HG03354 (cell line): ENCODE measurements around the gene RBFOX1.

Source experiments
- ATAC-seq: cut with Tn5 transposase; IDR thresholded peaks from one replicate; pipeline ENCODE4 v1.9.1; 2021; ENCODE audit warnings: mild to moderate bottlenecking; ENCODE audit not compliant: unreplicated experiment, poor library complexity, severe bottlenecking

RBFOX1 gene

DNA sequence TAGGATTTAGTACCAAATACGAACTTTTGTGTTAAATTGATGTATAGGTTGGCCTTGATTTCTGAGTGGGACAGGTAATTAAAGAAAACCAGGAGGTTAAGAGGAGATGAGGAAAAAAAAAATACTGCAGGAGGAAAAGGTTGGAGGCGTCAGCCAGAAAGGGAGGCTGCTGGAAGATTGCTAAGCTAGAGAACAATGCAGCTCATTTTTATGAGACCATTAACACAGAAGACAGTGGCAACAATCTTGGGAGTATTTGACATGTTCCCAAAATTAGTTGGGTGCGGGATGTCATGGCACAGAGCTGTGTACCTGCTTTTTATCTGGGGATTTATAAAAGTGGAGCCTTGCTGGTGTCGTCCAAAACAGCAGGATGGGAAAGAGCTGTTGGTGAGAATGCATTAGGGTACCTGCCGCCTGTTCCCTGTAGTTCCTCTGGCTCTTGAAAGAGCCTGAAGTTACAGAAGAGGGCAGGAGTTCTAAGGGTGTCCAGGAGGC lies 229.3 kb downstream of the RBFOX1 start:
- no peak for ATAC-seq

DNA sequence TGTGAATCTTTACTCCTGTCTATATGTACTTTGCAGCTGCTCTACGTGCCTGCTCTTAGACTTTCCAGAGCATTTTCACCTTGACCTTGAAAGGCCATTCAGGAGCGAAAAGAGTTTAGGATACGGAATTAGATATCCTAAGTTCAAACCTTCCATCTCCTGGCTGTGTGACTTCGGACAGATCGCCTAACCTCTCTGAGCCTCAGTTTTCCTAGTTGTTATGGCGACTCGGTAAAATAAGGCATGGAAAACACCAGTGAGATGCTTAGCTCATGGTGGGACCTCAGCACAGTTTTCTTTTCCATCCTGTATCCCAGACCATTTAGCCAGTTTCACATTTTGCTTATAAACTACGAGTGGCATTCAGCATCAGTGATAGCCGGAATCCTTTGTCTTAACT lies 233.7 kb downstream of the RBFOX1 start:
- ATAC-seq = no peak

DNA sequence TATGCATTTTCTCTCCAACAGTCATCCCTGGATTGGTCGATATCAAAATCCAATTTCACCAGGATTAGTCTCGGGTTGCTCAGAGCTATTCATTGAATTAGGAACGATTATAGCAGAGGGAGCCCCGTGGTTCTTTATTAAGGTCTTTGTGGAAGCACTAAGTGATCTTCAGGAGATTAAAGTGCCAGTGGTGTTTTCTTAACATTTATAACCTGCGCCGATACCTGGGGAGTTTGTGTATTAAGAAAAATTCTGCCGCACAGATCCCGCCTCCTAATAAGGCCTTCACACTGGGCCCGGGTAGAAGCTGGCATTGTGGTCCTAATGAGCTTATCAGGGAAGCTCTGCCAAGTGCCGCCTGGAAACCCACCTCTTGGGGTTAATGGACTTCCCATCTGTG lies 238.7 kb downstream of the RBFOX1 start:
- ATAC-seq = no peak

DNA sequence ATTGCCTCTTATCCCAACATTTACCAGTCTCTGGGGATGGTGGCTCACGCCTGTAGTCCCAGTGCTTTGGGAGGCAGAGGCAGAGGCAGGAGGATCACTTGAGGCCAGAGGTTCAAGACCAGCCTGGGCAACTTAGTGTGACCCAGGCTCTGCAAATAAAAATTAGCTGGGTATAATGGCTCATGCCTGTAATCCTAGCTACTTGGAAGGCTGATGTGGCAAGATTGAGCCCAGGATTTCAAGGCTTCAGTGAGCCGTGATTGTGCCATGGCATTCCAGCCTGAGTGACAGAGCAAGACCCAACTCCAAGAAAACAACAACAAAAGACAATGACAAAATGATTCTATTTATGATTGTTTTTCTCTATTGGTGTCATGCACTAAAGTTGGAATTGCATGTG lies 244.9 kb downstream of the RBFOX1 start:
- no peak for ATAC-seq

DNA sequence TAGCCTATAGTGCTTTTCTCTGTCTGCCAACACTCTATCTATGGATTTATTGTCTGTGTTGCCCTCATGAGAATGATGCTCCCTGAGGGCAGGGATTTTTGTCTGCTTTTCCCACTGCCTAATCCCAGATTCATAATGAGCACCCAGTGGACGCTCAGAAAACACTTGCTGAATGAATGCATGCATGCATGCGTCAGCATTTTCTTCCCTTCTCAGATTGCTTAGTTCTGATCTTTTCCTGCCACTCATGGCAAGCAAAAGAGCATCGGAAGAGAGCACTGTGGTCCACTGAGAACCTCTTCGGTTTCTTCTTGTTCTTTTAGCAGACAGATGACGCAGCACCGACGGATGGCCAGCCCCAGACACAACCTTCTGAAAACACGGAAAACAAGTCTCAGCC lies 246.8 kb downstream of the RBFOX1 start:
- no peak for ATAC-seq

DNA sequence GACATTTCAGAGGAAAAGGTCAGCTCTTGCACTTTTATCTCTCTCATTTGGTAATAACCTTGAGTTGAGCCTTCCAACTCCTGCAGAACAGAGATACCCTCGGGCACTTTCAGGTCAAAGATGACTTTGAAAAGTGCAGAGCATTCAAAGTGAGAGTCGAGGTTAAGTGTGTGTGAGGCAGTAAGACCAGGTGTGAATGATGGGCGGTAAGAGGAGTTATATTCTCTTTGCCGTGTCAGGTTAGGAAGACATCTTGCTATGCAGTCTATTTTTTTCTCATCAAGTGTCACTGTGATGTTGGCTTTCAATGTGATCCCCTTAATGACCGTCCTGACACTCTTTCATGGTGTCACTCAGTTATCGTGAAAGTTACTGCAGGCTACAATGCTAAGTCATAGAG lies 248.5 kb downstream of the RBFOX1 start:
- ATAC-seq = no peak

DNA sequence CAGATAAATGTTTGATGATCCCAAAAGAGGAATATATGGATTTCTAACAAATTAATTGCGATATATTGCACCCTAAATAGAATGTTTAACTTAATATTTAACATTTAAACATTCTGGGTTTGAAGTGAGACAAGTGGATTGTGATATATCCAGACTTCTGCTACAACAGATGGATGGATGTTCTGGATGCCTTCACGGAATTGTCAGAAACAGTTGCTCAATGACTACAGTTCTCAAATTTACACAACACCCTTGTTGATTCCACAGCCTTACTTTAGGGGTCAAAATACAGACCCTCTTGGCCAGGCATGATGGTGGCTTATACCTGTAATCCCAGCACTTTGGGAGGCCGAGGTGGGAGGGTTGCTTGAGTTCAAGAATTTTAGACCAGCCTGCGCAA lies 250.8 kb downstream of the RBFOX1 start:
- no peak for ATAC-seq

DNA sequence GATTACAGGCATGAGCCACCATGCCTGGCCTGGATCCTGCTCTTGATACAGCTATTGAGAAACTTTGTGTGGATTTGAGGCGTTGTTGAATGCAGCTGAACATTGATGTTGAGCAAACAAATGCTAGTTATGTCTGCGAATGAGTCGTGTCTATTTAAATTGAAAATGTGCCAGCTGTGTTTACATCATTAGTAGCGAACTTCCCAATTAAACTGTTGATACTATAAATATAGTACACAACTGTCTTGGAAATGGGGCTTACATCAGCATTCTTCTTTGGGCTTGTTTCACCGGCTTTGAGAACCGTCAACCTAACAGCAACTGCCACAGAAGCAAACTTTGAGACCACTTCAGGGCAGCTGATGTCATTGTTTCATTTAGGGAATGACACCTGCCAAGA lies 251.9 kb downstream of the RBFOX1 start:
- no peak for ATAC-seq

DNA sequence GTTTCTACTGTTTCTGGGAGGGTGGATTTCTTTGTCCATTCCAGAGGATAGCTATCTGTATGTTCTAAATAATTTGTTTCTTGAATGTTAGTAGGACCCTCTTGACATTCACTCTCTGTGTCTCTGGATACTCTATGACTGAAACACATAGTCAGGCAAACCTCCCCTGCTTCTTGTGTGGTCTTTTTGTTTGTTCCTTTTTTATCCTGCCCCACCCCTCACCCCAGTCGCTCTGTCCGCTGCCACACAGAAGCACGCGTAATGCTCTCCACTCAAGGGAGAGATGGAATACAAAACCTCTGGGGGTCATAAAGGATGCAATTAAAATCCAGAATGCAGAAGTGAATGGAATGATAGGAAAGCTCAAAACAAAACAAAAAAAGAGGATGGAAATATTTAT lies 253.1 kb downstream of the RBFOX1 start:
- no peak for ATAC-seq

DNA sequence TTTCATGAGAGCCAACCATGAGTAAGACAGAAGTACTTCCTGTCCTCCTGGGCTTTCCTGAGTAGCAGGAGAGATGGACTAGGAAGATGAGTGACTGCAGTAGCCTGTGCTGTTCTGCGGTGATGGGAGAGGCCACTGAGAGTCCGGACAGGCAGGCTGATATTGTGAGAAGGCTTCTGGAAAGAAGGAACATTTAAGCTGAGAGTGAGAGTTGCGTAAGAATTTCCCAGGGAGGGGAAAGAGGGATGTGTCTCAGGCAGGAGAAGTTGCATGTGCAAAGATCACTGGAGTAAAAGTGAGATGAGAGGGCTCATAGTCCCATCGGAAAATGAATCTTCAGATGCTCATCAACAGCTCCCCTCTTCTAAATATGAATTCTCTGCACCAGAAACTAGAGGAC lies 258.3 kb downstream of the RBFOX1 start:
- ATAC-seq = no peak

DNA sequence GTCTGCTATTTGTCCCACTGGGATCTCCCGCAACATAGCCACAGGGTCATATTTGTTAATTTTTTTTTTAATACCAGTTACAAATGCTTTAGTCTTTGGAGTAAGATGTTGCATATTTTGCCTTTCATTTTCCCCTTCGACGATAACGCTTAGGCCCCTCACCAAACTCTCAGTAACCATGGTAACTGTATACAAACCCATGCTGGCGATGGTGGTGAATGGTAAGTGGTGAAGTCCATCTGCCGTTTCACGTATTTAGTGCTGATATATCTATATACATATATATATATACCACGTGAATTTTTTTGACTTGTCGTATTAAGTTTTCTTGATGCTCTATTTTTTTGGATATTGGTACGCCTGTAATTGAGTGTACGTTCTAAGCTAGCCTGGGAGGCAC lies 263.7 kb downstream of the RBFOX1 start:
- no peak for ATAC-seq

DNA sequence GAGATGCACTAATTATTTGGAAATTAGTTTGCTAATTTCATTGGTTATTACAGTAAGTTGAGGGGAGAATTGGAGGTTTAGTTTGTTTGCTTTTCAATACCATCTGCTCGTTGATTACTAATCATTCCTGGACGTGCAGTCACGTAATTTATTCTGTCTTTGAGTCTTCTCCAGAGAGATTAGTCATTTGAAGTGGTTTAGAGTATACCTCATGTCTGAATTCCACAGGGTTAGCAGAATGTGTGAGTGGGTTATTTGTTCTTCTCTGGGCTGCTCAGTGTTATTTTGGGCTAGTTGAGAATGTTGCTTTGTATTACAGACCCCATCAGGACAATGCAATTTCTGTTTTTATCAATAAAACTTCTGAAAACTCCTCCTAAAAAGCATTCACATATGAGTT lies 265.0 kb downstream of the RBFOX1 start:
- no peak for ATAC-seq

DNA sequence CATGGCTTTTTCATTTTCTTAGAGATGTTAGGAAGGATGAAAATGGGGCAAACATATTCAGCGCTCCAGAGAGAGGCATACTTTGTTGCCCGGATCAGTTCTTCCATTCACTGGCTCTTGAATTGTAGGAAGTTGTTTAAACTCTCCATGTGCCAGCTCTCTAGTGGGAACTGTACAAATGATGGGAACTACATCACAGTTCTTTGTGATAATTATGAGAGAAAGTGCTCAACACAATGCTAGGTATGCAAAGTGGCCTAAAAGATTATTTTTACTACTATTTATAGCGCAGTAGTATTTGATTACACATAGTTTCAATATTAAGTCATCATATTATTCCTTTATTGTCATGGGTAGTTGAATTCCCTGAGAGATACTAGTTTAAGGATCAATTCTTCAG lies 268.5 kb downstream of the RBFOX1 start:
- no peak for ATAC-seq

DNA sequence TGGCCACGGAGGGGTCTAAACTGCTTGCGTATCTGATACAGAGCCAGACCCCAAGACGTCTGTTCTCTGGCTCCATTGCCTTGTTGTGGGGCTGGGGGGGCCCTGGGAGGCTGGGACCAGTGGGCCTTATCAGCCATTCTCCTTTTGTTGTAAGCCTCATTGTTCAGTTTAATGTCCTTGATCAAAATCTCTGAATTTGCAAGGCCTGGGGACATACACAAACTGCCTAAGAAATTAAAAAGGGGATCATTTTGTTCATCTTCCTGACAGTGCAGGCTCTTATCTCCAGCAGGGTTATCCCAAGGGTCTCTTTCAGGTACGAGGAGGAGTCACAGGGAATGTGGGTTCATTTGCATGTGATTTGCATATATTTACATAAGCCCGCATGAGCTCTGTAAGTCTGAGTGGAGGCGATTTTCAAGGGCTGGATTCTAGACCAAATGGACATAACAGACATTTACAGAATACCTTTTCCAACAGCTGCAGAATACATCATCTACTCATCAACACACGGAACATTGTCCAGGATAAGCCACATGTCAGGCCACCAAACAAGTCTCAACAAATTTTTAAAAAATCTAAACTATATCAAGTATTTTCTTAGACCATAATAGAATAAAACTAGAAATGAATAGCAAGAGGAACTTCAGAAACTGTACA lies 269.8 kb downstream of the RBFOX1 start:
- no peak for ATAC-seq

DNA sequence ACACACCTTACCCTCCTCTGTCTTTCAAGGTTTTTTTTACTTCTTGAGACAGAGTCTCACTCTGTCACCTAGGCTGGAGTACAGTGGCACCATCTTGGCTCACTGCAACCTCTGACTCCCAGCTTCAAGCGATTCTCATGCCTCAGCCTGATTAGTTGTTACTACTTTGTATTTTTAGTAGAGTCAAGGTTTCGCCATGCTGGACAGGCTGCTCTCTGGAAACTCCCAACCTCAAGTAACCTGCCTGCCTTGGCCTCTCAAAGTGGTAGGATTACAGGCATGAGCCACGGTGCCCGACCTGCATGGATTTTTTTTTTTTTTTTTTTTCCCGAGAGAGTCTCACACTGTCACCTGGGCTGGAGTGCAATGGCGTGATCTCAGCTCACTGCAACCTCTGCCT lies 273.2 kb downstream of the RBFOX1 start:
- ATAC-seq = no peak

DNA sequence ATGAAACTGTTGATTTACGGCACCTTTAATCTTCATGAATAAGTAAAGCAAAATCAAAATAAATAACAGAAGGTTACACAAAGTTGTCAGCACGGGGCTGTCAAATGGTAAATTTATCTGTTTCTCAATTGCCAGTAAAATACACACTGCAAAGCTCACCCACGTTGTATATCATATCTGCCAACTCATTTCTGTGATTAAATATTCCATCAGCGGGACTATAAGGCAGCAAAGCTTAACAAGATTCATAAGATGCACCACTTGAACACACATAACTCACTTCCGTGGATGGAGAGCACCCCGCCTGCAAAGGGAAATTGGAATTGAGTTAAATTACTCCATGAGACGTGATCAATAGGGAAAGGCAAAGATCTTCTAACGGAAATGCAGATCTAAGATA lies 280.0 kb downstream of the RBFOX1 start:
- ATAC-seq = no peak

DNA sequence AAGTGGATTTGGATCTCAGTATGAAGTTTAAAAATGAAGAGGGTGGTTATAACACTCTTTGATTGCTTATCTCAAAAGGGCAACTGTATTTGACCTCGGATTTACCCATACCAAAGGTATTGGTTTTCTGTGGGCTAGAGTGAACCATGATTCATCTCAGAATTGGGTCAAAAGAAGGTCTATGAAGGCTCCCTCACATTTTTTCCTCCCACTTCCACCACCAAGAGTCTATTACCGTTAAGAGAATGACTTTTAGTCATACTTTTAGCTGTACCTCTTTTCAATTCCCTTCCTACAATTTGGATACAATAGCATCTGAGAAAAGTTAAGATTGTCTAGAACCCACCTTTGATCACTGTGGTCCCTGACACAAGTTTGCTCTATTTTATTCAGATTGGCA lies 280.9 kb downstream of the RBFOX1 start:
- ATAC-seq = no peak

DNA sequence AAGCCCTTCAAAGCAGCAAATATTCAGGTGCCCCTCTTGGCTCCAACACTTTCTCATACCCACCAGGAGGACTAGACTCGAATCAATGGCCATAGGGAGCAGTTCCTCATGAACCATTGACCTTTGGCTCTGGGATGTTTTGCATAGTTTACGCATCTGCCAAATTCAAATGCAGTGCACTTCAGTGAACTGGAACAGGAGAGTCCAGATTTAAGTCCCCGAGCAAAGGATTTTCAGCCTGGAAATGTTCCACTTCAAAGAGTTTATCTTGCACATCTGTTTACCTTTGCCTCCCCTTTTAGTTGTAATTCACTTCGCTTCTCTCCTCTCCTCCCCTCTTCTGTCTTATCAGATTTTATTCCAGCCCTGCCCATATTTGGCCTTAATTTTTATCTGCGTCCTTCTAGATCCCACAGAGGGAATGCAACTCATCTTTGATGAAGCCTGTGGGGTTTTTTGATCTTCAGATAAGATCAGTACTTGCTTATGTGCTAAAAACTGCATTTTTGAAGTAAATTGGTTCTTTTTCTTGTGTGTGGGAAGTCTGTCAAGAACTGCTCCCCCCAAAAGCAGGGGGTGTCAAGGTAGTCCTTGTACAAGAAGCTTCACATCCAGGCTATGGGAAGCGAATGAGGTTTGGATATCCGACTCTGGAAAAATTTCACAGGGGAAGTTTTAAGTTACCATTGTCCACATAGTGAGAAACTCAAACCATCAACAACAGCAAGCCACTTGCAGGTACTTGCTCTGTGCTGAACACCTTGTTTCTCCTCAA lies 281.6 kb downstream of the RBFOX1 start:
- ATAC-seq = no peak

DNA sequence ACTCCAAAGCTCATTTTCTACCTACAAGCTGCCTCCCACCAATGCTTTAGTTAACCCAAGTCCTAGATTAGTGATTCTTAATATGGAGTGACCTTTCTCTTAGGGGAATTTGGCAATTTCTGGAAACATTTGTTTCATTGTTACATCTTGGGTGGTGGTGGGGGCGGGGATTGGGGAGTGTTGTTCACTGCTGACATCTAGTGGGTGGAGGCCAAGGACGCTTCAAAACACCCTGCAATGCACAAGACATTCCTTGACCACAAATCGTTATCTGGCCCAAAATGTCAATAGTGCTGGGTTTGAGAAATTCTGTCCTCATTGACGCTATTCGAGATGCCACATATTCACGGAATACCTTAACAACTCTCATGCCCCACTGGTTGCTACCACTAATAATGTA lies 282.9 kb downstream of the RBFOX1 start:
- no peak for ATAC-seq

DNA sequence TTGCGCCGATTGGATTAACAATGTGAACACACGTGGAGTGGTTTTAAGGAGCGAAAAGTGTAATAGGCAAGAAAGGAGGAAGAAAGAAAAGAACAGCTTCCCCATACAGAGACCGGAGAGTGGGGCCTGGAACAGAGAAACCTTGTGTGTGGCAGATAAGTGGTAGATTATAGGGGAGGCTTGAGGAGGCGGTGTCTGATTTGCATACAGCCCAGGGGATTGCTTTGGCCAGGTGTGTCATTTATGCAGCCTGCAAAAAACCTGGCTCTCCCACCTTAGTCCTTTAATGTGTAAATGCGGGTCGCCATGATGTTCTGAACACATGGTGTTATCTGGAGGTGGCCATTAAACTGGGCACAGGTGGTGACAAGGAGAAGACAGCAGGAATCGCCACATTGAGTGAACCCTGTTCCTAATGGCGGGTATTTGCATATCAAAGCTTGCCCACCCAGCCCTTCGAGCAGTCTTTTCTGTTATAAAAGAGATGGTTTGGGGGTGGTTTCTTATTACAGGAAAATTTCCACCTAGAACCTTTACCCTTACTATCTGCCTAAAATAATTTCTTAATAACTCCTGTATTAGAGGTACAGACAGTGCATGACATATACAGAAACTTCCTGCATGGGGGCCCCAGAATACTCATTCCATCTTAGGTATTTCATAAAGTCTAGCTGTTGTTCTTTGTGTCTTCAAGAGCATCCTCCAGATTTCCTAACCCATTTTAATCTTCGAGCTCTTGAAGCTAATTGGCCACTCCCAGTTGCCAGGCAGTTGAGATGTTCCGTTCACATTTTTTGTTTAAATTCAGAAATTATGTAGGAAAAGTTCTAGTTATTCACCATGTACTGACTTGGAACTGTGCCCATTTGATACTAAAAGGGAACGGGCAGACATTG lies 292.5 kb downstream of the RBFOX1 start:
- ATAC-seq = no peak

DNA sequence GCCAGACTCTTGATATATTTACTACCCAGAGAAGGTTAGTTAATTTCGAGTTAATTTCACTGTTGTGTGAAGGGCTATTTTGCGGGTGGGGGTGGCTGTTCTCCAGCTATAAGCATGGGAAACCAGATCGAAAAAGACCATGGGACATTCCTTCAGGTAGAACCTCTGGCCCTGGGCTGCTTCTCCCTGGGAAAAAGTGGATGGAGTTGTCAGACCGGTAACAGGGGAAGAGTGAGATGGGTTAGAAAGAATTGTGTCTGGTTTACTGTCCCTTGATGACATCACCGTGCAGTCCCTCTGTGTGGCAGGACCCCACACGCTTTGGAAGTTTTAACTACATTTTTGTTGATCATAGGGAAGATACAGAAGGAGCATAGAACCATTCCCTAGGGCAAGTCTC lies 296.3 kb downstream of the RBFOX1 start:
- no peak for ATAC-seq
